Endothelial cell of umbilical vein (primary cell): Measurements from ENCODE around the gene GSG1L.

Source experiments
- JUN ChIP-seq: IDR thresholded peaks from 2 replicates; pipeline ENCODE4 v1.6.1; 2011; ENCODE audit warnings: borderline replicate concordance, low read depth; ENCODE audit not compliant: insufficient read length, insufficient read depth
- POLR2AphosphoS5 ChIP-seq: IDR thresholded peaks from 2 replicates; pipeline ENCODE4 v1.6.1; 2012; ENCODE audit warnings: low read depth, mild to moderate bottlenecking, control low read depth, low read length, moderate library complexity; ENCODE audit not compliant: insufficient read depth
- TF ChIP-seq, protein P1 (sequence below), 2 donors: IDR thresholded peaks; 1 replicate in 1 of 2; 2 replicates in 1 of 2; pipeline ENCODE4 v1.5.1; 2011; ENCODE audit warnings: low read length in 2 of 2, mild to moderate bottlenecking in 2 of 2, moderate library complexity in 2 of 2, control low read depth in 1 of 2, inconsistent platforms in 1 of 2, low read depth in 1 of 2; ENCODE audit not compliant: insufficient read depth in 1 of 2; ENCODE audit errors: extremely low read depth in 1 of 2
- TF ChIP-seq, protein P2 (sequence below): IDR thresholded peaks from 2 replicates; pipeline ENCODE4 v1.6.1; 2011; ENCODE audit not compliant: insufficient read depth, insufficient read length

DNA sequence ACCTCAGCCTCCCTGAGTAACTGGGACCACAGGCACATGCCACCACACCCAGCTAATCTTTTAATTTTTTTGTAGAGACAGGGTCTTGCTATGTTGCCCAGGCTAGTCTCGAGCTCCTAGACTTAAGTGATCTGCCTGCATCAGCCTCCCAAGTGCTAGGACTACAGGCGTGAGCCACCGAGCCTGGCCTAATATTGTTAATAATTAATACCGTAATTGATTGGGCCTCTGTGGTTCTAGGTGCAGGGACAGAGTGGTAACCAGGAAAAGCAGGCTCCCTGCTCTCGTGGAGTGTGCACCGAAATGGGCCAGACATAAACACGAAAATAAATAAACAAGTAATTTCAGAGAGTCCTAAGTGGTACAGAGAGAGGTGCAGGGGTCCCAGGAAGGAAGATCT is 241.0 kb downstream of the GSG1L start:
- TF ChIP-seq, protein P1, sequence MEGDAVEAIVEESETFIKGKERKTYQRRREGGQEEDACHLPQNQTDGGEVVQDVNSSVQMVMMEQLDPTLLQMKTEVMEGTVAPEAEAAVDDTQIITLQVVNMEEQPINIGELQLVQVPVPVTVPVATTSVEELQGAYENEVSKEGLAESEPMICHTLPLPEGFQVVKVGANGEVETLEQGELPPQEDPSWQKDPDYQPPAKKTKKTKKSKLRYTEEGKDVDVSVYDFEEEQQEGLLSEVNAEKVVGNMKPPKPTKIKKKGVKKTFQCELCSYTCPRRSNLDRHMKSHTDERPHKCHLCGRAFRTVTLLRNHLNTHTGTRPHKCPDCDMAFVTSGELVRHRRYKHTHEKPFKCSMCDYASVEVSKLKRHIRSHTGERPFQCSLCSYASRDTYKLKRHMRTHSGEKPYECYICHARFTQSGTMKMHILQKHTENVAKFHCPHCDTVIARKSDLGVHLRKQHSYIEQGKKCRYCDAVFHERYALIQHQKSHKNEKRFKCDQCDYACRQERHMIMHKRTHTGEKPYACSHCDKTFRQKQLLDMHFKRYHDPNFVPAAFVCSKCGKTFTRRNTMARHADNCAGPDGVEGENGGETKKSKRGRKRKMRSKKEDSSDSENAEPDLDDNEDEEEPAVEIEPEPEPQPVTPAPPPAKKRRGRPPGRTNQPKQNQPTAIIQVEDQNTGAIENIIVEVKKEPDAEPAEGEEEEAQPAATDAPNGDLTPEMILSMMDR (IDR thresholded peaks at IDR 0.05; ENCODE audit: extremely low read depth in 1 of 2, insufficient read depth in 1 of 2, low read depth in 1 of 2, low read length in 2 of 2), result no peak
- TF ChIP-seq JUN (no peak), POLR2AphosphoS5 (no peak)
- TF ChIP-seq, protein P2, sequence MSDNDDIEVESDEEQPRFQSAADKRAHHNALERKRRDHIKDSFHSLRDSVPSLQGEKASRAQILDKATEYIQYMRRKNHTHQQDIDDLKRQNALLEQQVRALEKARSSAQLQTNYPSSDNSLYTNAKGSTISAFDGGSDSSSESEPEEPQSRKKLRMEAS, result no peak
